NCI-H146 treated with DMSO at 0.1 percent for 48 hours (cell line): ENCODE measurements around the gene AVPI1.
"Not testable (repeated sequence)": the region's sequence is repeated elsewhere in the genome, so short reads cannot be mapped to it uniquely, and the experiment has no call there.

Source experiments
- DNase-seq: peaks from one replicate; lab custom pipeline; 2025; ENCODE audit not compliant: unreplicated experiment; lab: John Stamatoyannopoulos, UW

Gene AVPI1

DNA sequence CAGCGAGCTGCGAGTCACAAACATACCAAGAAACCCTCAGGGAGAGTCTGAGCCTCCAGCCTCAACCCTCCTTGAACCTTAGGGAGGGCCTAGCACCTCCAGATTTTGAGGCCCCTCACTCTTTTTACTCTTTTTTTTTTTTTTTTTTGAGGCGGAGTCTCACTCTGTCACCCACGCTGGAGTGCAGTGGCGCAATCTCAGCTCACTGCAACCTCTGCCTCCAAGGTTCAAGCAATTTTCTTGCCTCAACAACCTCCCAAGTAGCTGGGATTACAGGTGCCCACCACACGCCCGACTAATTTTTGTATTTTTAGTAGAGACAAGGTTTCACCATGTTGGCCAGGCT is 2.7 kb downstream of the AVPI1 start:
- not testable (repeated sequence) for DNase-seq

DNA sequence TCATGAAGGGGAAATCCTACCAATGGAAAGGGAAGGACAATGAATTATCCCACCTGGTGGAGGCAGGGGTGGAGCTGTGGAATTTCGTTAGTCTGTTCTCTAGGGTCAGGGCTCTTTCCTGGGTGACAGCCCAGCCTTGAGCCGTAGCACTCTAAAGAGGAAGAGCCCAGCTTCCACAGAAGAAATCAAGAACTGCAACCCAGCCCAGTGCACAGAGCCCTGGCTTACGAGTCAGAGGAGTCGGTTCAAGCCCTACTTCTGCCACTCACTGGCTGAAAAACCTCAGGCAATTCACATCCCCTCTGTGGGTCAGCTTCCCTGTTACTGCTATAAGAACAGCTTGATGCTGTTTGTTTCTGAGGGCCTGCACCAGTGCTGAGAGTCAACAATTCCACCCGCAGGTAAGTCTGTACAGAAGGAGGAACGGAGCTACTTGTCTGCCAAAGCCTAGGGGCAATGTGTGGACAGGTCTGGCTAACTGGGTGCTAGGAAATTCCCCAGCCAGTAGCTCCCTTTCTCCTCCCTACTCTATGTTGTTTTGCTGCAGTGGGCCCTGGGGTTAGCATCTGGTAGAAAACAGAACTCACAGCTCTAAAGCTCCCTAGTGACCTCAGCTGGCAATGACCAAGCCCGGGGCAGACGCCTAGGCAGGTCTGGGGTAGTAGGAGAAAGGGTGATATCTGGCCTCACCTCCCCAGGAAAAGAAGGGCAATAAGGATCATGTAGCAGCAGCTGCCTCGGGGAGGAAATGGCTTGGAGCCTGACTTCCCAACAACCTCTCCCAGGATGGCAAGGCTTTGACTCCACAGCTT is 3.3 kb downstream of the AVPI1 start:
- no peak for DNase-seq

DNA sequence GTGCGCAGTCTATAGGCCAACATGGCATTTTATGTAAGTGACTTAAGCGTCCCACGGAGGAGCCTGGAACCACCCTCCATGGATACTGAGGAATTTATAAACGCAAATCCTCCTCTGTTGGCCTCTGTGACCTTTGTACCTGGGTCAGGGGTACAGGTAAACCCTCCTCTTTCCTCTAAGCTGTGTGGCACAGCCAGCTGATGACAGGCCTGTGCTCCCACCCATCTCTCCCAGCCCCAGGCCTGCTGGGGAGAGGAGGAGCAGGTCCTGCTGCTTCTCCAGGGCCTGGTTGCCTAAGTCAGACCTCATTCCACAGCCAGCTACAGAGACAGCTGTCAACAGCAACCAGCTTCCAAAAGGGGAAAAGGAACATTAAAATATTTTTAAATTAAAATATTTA is 5.0 kb downstream of the AVPI1 start:
- DNase-seq = no peak

DNA sequence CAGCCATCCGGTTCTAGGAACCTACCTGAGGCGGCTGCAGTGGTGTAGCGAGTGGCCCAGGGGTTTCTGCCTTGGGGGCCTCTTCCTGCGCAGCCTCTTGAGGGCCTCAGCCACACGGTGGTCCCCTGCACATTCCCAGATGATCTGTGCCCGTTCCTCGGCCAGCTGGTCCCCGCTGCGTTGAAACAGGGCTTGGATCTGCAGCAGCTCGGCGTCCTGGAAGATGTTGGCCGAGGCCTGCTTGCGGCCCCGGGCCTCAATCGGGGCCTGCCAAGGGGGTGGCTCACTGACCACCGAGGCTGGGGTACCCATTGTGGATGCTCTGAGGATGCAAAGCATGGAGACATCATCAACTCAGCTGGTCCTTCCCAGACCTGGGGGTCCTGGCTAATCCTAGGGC is 7.4 kb downstream of the AVPI1 start:
- no peak for DNase-seq

DNA sequence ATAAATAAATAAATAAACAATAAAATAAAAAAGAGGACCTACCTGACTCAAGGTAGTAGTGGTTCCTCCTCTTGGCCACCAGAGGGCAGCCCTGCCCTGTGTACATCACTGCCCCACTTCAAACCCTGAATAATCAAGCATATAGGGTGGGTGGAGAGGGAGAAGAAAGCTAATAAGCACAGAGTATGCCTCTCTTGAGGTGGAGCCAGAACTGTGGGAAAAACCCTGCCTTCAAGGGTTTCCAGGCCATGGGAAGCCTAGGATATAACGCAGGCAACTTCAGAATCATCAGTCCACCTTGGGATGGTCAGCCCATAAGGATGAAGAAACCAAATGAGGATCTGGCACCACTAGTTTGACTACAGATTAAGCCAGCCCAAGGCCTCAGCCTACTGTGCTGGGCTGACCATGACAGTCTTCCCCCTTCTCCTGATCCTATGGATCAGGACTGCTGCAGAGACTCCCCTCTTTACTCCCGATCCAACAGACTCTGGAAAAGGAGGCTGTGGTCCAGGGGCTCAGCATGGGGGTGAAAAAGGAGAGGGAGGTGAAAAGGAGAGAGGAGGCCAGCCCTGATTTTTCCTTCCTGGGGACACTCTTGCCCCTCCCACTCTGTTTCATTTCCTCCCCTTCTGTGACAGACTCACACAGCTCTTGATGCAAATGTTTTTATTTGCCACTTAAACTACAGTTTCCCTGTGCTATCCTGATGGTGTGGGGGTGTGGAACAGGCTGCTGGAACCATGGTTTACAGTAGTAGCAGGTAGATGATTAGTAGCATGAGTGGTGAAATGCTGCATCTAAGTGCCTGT is 10.1 kb downstream of the AVPI1 start:
- DNase-seq = no peak

DNA sequence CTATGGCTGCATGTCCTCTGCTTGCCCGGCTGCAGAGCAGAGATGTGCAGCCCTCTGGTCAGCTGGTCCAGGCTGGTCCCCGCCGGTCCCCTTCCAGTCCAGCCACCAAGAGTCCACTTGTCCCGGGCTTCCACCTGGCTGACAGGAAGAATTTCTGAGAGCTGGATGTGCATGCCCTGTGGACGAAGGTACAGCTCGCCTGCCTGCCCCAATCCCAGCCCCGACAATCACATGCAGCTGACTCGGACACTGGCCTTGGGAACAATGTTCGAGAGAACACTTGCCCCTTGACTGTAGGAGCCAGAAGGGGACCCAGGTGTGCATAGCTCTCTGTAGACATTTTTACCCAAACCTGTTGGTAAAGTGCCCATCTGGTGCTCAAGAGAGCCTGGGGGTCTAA is 11.8 kb downstream of the AVPI1 start:
- DNase-seq = no peak

DNA sequence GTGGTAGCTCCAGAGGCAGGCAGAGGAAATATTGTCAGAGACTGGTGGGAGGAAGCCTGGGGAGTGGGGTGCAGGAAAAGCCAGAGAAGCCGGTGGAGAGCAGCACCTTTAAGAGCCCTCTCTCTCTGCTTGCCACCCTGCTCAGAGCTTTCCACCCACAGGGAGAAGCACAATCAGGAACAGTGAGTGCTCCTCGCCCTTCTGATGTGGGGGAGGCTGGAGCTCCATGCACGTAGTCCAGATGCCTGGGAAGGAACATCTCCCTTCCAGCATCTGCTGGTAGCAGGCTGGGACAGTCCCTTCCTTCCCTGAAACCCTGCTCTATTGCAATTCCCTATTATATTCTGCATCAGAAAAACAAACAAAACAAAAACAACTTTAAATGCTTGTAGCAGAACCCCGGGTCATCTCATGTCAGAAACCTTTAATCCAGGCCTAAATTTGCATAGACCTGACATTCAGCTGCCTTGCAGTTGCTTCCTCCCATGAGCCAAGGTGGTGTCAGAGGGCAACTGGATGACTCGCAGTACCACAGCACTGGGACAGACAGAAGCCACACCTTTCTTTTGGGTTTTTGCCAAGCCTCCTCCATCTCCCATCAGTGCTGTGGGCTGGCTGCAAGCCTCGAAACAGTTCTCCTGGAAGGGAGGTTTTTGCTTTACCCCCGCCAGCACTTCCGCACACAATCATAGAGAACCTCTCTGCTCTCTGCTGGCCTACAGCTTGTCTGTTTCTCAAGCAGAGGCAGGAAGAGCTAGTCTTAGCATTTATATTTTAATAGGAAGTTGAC is 13.1 kb downstream of the AVPI1 start:
- no peak for DNase-seq

DNA sequence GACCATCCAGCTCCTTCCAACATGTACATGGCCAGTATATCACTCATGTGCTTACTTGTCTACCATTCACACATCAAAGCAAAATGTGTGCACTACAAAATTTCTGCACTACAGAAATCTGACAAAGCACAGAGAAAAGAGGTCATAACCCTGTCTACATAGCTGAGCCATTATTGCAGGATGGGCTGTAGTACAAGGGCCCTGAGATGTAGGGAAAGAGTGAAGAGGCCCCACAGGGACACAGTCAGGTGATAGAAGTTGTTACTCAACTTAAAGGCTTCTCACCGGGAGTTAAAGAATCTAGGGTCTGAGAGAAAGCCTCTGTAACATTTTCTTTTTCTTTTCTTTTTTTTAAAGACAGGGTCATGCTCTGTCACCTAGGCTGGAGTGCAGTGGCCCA is 17.5 kb downstream of the AVPI1 start:
- no peak for DNase-seq

DNA sequence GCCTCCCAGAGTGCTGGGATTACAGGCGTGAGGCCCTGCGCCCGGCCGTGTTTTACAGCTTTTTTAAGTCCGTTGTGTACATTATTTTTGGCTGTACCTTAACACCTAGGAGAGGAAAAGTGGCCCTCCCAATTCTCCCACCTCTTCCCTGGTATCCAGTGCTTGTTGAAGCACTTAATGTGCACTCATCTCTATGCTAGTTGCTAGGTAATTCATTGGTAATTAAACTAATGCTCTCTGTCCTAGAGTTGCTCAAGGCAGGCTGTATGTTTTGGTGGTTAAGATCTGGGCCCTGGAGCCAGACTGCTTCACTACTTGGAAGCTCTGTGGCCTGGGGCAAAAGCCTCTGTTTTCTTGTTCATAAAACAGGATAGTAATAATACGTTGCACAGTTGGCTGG is 19.6 kb downstream of the AVPI1 start:
- DNase-seq = no peak

DNA sequence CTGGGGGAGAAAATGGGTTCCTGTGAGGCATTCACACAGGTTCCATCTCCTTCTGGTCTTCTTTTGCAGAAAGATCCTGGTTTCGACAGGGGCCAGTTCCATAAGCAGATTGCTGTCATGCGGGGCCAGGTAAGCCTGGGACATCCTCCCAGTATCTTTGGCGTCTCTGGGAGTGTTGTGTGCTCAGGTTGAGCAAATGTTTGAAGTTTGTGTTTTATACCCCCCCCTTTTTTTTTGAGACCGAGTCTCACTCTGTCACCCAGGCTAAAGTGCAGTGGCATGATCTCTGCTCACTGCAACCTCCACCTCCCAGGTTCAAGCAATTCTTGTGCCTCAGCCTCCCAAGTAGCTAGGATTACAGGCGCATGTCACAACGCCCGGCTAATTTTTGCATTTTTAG is 20.0 kb downstream of the AVPI1 start:
- DNase-seq = no peak

DNA sequence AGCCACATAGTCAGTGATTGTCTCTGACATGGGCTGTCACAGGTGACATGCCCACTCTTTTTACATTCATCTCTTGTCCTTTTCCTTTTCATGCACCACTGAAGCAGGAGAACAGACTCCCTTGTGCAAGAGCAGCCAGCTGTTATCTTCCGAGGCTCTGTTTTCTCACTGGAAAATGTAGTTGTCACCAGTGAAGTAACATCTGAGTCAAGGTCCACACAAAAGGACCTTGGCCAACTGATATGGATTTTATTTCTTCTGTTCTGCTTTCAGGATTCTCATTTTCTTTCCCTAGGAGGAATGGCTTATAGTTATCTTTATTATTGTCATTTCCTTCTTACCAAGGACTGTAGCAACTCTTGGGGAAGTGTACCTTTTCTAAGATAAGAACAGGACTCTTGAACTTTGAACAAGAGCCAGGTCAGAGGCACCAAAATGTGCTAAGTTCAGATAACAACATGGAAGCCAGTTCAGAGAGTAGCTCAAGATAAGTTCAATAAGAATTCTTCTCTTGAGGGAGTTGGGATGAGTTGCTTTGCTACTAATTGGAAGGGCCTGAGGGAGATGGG is 22.7 kb downstream of the AVPI1 start:
- DNase-seq = no peak

DNA sequence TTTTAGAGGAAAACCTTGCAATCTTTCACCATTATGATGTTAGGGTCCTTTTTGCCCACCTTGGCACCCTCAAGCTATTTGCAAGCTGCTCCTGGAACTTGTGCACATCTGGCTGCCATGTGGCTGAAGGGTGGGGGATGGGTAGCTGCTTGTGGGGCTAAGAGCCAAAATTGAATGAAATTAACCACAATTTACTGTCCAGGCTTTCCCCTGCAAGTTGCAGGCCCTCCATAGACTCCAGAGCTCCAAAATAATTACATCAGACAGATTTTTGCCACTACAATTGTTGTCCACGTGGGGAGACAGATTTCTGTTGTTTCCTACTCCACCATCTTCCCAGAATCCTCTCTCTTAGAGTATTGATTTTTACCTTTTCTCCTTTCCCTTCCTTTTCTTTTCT is 27.5 kb downstream of the AVPI1 start:
- no peak for DNase-seq

DNA sequence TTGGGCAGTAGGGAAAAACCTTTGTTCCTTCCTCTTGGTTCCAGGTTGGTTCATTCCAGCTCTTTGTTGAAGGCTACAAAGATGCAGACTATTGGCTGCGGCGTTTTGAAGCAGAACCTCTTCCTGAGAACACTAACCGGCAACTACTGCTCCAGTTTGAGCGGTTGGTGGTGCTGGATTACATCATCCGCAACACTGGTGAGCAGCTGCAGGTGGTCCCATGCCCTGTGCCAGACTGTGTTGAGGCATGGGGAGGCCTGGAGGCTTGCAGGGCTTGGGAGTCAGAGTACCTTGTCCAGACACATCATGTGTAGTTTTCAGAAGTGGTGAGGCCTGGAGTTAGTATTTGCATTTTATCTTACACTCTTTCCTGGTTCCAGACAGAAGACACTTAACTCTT is 30.3 kb downstream of the AVPI1 start:
- DNase-seq = no peak

DNA sequence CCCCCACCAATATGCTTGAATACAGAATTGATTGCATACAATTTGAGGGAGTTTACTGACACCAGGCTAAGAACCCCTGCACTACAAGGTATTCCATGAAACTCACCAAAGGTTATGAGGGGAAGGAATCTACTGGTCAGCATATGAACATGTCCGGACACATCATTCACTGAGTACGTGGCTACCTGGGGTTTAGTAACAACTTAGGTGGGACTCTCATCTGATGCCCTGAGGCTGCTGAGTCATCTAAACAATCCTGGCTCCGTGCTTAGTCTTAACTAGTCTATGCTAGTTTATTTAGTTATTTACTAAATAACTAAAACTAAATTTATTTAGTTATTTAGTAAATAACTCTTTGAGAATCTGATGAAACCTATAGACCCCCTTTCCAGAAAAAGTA is 35.3 kb downstream of the AVPI1 start:
- DNase-seq = no peak

DNA sequence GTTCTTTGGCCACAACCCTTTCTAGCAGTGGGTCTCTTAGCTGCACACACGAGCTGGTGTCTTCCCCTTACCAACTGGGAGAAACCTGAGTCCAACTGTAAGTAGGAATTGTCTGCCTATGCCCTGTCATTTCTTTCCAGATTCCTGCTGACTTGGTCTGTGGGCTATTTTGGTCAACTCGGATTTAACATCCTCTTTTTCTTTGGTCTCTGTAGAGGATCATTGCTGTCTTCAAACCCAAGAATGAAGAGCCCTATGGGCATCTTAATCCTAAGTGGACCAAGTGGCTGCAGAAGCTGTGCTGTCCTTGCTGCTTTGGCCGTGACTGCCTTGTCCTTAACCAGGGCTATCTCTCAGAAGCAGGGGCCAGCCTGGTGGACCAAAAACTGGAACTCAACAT is 36.3 kb downstream of the AVPI1 start:
- no peak for DNase-seq

DNA sequence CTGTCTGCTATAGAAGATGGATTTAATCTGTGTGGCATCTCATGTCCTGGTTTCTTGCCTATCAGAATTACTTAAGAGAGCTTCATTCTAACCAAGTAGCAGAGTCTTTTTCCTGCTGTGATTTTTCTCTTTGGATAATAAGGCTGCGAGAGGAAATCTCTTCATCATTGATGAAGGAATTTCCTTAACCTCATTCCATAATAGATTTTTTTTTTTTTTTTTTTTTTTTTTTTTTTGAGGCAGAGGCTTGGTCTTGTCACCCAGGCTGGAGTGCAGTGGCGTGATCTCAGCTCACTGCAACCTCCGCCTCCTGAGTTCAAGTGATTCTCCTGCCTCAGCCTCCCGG is 37.7 kb downstream of the AVPI1 start:
- DNase-seq = not testable (repeated sequence)

DNA sequence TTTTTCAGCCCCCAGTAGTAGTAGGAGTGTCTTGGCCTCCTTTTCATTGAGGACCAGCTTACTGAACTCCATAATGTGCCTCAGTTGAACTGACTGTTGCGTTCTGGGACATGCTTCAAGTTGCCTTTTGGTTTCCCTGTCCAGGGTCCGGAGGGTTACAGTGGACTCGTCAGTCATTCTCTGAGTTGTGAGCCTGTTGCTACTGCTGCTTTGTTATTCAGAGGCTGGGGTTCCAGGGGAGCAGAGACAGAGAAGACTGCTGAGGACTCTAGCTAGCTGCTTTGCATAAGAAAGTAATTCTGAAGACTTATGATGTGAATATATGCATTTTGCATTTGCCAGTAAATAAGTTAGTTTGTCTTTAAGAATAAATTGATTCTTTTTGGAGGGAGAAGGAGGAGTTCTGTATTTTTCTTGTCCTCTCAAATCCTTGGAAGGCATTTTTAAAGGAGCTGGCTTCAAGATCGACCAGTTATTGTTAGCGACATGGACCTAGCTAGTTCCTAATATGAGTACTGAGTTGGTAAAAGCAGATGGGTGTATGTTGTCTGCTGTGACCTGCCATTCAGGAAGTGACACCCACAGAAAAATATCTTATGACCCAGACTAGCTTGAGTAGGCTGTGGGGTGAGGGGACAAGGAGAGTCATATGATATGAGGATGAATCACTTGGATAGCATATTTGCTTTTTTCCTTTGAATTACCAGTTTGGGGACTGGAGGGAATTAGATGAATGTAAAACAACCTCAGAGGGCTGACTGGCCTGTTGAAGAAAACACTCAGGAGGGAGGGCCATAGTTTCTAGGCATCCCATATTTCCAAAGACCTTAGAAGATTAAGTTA is 38.3 kb downstream of the AVPI1 start:
- DNase-seq = no peak

DNA sequence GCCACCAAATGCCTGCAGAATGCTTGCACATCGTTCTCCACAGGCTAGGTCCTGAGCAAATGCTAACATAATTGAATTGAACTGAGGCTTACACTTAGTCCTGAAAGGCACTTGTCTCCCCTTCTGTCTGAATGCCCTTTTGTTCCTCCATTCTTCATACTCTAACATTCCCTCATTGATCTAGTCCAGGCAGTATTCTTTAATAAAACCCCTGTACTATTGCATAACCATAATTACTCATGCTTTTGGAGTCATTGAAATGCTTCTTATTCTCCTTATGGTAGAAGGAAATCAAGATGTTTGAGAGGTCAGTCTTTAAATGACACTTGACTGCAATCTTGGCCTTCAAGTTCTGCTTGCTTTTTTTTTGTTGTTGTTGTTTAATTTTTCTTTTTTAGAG is 39.5 kb downstream of the AVPI1 start:
- DNase-seq = no peak

DNA sequence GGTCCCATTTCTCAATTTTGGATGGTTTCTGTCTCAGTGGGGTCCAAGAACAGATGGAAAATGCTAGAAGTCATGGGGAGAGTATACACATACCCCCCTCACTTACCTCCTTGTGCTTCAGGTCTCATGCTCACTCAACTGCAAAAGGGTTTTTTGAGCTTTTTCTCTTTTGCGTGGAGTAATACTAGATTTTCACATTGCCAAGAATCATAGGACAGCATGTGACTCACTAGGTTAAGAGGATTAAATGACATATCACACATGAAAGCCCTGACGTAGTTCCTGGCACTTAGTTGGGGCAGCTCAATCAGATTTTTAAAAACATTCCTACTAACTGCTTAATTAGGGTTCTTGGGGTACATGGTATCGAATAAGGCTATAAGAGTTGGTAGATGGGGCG is 42.1 kb downstream of the AVPI1 start:
- DNase-seq = no peak

DNA sequence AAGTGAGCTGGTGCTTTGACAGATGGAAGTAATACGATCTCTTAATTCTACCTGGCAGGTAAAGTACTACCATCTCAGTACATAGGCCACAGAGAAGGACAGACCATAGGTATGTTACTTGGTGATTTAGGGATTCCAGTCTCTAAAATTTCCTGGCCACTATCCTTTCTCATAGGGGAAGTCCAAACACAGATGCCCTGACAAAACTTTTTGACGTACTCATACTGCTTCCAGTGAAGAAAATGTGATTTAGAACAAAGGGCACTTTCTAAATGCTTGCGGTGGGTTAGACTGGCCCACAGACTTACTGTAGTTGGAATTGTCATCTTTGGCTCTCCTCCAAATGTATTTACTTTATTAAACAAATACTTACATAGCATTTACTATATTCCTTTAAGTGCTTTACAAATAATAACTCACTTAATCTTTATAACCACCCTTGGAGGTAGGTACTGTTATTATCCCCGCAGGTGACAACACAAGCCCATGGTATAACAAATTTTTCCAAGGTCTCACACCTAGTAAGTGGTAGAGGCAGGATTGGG is 43.5 kb downstream of the AVPI1 start:
- DNase-seq = no peak
